Measurements from ENCODE around the gene PODXL. TPM values are rescaled to one million over a fixed set of nuclear protein-coding genes. Genes with fewer than 3 reads are reported as not detected.

Gene PODXL
- total and polyA plus RNA-seq, 4 donors = 1.2 to 3.6 (median 1.6) TPM

- 67% methylated on average over 10 of the region's 10 CpGs for WGBS
- no peaks in the 10 kb centered on the region for H3K36me3 ChIP-seq (ENCODE audit: control insufficient read depth in 4 of 4, insufficient read depth in 3 of 4, low read depth in 1 of 4, low read length in 3 of 4)
- H3K27me3 ChIP-seq (ENCODE audit: control insufficient read depth in 4 of 4, insufficient read depth in 4 of 4, low read length in 3 of 4) = no peaks in the 10 kb centered on the region
- H3K9ac ChIP-seq (ENCODE audit: low read depth in 1 of 2, low read length in 2 of 2) = no peak overlapping the region
- DNase-seq (ENCODE audit: low spot score) = no peak
- no peak overlapping the region for H3K27ac ChIP-seq (ENCODE audit: low read depth in 1 of 2, low read length in 2 of 2)
- no peaks in the 10 kb centered on the region for H3K9me3 ChIP-seq (ENCODE audit: control insufficient read depth in 4 of 4, low read length in 3 of 4)
- H3K4me3 ChIP-seq (ENCODE audit: low read depth in 1 of 3, low read length in 3 of 3) = no peak overlapping the region
- no peaks in the 10 kb centered on the region for H3K4me1 ChIP-seq (ENCODE audit: control insufficient read depth in 4 of 4, insufficient read depth in 4 of 4, low read length in 3 of 4)
- TF ChIP-seq REST (IDR thresholded peaks at IDR 0.05) (no peak), CTCF (IDR thresholded peaks at IDR 0.05; ENCODE audit: low read depth, low read length, missing input control) (no peak), SP1 (IDR thresholded peaks at IDR 0.05) (no peak), HNF4A (conservative IDR thresholded peaks at IDR 0.05) (no peak)
Measured at GRCh38 chr7:131591687-131592319, 35.4 kb upstream of the PODXL start.

GRCh38 chr7:131587315-131587923 lies 31.0 kb upstream of the PODXL start:
- no peaks in the 10 kb centered on the region for H3K36me3 ChIP-seq (ENCODE audit: control insufficient read depth in 4 of 4, insufficient read depth in 3 of 4, low read depth in 1 of 4, low read length in 3 of 4)
- 89% methylated on average over 9 of the region's 9 CpGs for WGBS
- no peak overlapping the region for H3K4me3 ChIP-seq (ENCODE audit: low read depth in 1 of 3, low read length in 3 of 3)
- no peak for DNase-seq (ENCODE audit: low spot score)
- H3K4me1 ChIP-seq (ENCODE audit: control insufficient read depth in 4 of 4, insufficient read depth in 4 of 4, low read length in 3 of 4) = no peaks in the 10 kb centered on the region
- no peaks in the 10 kb centered on the region for H3K27me3 ChIP-seq (ENCODE audit: control insufficient read depth in 4 of 4, insufficient read depth in 4 of 4, low read length in 3 of 4)
- TF ChIP-seq RAD21 (IDR thresholded peaks at IDR 0.05) = no peak
- TF ChIP-seq RXRA (IDR thresholded peaks at IDR 0.05) = no peak
- TF ChIP-seq NR2F2 (IDR thresholded peaks at IDR 0.05) = no peak
- no peak for TF ChIP-seq ATF3 (IDR thresholded peaks at IDR 0.05)
- TF ChIP-seq GABPA (IDR thresholded peaks at IDR 0.05 in 1 of 2, conservative IDR thresholded peaks at IDR 0.05 in 1 of 2) = no peak
- TF ChIP-seq TAF1 (conservative IDR thresholded peaks at IDR 0.05) = no peak
- no peaks in the 10 kb centered on the region for H3K9me3 ChIP-seq (ENCODE audit: control insufficient read depth in 4 of 4, low read length in 3 of 4)
- H3K9ac ChIP-seq (ENCODE audit: low read depth in 1 of 2, low read length in 2 of 2) = no peak overlapping the region
- H3K27ac ChIP-seq (ENCODE audit: low read depth in 1 of 2, low read length in 2 of 2) = no peak overlapping the region

- H3K9me3 ChIP-seq (ENCODE audit: control insufficient read depth in 4 of 4, low read length in 3 of 4) = no peaks in the 10 kb centered on the region
- no peak overlapping the region for H3K27ac ChIP-seq (ENCODE audit: low read depth in 1 of 2, low read length in 2 of 2)
- TF ChIP-seq CTCF (IDR thresholded peaks at IDR 0.05; ENCODE audit: low read depth, low read length, missing input control) (no peak), NR2F2 (IDR thresholded peaks at IDR 0.05) (no peak), FOXA2 (IDR thresholded peaks at IDR 0.05) (no peak), EGR1 (IDR thresholded peaks at IDR 0.05; ENCODE audit: low read depth in 2 of 2) (no peak), MAX (IDR thresholded peaks at IDR 0.05) (no peak), GABPA (IDR thresholded peaks at IDR 0.05 in 1 of 2, conservative IDR thresholded peaks at IDR 0.05 in 1 of 2) (no peak), TAF1 (conservative IDR thresholded peaks at IDR 0.05) (no peak), HNF4G (IDR thresholded peaks at IDR 0.05) (no peak), YY1 (IDR thresholded peaks at IDR 0.05) (no peak)
- H3K27me3 ChIP-seq (ENCODE audit: control insufficient read depth in 4 of 4, insufficient read depth in 4 of 4, low read length in 3 of 4) = no peaks in the 10 kb centered on the region
- WGBS = 74% methylated on average over 3 of the region's 3 CpGs
- H3K4me3 ChIP-seq (ENCODE audit: low read depth in 1 of 3, low read length in 3 of 3) = no peak overlapping the region
- no peak overlapping the region for H3K9ac ChIP-seq (ENCODE audit: low read depth in 1 of 2, low read length in 2 of 2)
- DNase-seq (ENCODE audit: low spot score) = no peak
- no peaks in the 10 kb centered on the region for H3K4me1 ChIP-seq (ENCODE audit: control insufficient read depth in 4 of 4, insufficient read depth in 4 of 4, low read length in 3 of 4)
- H3K36me3 ChIP-seq (ENCODE audit: control insufficient read depth in 4 of 4, insufficient read depth in 3 of 4, low read depth in 1 of 4, low read length in 3 of 4) = no peaks in the 10 kb centered on the region
Measured at GRCh38 chr7:131586759-131587158, 30.3 kb upstream of the PODXL start.
